ENCODE results near the gene SPAG5. TPM values are rescaled to one million over a fixed set of nuclear protein-coding genes. Genes with fewer than 3 reads are reported as not detected.

Gene SPAG5
- total and polyA plus RNA-seq, 2 experiments from 2014 or later, result 27.0 to 52.7 TPM

DNA sequence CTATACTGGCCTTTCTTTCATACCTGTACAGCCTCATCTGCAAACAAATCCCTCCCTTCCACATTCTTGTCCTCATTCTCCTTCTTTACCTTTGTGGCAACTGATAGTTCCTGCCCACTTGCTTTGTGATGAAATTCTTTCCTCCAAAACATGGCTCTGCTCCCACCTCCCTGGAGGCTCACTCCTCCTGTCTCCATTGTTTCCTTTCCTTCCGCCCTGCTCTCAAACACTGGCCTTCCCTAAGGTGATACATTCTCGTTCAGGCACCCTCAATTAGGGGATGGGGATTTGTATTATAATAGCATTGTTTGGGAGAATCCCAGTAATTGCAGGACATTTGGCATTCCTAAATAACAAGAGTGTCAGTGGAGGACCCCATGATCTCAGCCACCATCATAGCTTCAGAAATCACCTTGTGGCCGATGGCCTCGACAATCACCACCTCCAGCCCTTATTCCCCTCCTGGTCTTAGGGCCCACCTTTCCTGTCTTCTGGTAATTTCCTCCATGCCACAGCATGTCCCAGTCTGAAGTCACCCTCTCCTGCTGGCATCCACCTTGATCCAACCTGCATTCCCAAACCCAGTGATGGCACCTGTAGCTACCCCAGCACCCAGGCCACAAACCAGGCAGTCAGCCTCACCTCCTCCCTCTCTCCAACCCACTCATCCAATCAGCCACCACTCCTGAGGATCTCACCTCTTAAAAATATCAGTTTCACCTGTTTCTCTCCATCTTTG lies 54.3 kb downstream of the SPAG5 start:
- H3K4me1 ChIP-seq (ENCODE audit: low read depth), result no peaks in the 10 kb centered on the region
- no peaks in the 10 kb centered on the region for H3K9me3 ChIP-seq (ENCODE audit: low read depth)
- TF ChIP-seq, protein P1, sequence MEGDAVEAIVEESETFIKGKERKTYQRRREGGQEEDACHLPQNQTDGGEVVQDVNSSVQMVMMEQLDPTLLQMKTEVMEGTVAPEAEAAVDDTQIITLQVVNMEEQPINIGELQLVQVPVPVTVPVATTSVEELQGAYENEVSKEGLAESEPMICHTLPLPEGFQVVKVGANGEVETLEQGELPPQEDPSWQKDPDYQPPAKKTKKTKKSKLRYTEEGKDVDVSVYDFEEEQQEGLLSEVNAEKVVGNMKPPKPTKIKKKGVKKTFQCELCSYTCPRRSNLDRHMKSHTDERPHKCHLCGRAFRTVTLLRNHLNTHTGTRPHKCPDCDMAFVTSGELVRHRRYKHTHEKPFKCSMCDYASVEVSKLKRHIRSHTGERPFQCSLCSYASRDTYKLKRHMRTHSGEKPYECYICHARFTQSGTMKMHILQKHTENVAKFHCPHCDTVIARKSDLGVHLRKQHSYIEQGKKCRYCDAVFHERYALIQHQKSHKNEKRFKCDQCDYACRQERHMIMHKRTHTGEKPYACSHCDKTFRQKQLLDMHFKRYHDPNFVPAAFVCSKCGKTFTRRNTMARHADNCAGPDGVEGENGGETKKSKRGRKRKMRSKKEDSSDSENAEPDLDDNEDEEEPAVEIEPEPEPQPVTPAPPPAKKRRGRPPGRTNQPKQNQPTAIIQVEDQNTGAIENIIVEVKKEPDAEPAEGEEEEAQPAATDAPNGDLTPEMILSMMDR (IDR thresholded peaks at IDR 0.05; ENCODE audit: low read depth, low read length), result no peak
- no peaks in the 10 kb centered on the region for H3K27me3 ChIP-seq
- H3K36me3 ChIP-seq, result peaks cover 9% of the 10 kb centered on the region
- DNase-seq (ENCODE audit: low read depth in 1 of 2, low spot score in 1 of 2), result no peak
- no peak overlapping the region for H3K4me3 ChIP-seq
- no peak overlapping the region for H3K27ac ChIP-seq

DNA sequence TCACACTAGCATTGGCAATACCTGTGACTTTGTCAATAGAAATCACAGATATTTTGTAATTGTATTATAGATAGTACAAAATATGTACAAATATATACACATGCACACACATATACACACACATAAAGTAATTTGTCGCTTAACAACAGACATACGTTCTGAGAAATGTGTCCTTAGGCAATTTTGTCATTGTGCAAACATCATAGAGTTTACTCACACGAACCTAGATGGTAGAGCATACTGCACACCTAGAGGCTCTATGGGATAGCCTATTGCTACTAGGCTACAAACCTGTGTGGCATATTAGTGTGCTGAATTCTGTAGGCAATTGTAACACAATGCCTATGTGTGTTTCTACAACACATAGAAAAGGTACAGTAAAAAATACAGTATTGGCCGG lies 57.4 kb downstream of the SPAG5 start:
- TF ChIP-seq, protein P1 (IDR thresholded peaks at IDR 0.05; ENCODE audit: low read depth, low read length), result no peak
- H3K27me3 ChIP-seq, result no peaks in the 10 kb centered on the region
- H3K4me1 ChIP-seq (ENCODE audit: low read depth), result no peaks in the 10 kb centered on the region
- no peak overlapping the region for H3K27ac ChIP-seq
- DNase-seq (ENCODE audit: low read depth in 1 of 2, low spot score in 1 of 2), result no peak
- H3K36me3 ChIP-seq, result peaks cover 2% of the 10 kb centered on the region
- H3K4me3 ChIP-seq, result no peak overlapping the region
- no peaks in the 10 kb centered on the region for H3K9me3 ChIP-seq (ENCODE audit: low read depth)

DNA sequence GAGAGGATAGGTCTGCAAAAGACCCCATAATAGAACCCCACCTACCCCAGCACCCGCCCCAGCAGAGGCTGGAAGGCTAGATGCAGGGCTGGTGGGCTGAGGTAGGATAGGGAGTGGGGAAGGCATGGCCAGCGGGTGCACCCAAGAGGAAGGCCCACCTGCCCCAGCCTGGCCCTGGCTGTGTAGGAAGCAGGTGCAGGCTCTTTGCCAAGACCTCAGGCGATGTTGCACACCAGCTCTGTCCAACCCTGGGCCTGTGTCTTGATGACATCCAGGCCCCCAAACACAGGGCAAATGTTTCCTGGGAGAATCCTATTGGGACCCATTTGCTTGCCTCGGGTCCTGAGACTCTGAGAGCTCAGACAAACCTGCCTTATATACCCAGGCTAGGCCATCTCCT lies 58.6 kb downstream of the SPAG5 start:
- H3K36me3 ChIP-seq, result no peaks in the 10 kb centered on the region
- no peak overlapping the region for H3K27ac ChIP-seq
- TF ChIP-seq, protein P1 (IDR thresholded peaks at IDR 0.05; ENCODE audit: low read depth, low read length), result no peak
- no peaks in the 10 kb centered on the region for H3K27me3 ChIP-seq
- no peak overlapping the region for H3K4me3 ChIP-seq
- H3K4me1 ChIP-seq (ENCODE audit: low read depth), result no peaks in the 10 kb centered on the region
- DNase-seq (ENCODE audit: low read depth in 1 of 2, low spot score in 1 of 2), result no peak
- H3K9me3 ChIP-seq (ENCODE audit: low read depth), result no peaks in the 10 kb centered on the region

DNA sequence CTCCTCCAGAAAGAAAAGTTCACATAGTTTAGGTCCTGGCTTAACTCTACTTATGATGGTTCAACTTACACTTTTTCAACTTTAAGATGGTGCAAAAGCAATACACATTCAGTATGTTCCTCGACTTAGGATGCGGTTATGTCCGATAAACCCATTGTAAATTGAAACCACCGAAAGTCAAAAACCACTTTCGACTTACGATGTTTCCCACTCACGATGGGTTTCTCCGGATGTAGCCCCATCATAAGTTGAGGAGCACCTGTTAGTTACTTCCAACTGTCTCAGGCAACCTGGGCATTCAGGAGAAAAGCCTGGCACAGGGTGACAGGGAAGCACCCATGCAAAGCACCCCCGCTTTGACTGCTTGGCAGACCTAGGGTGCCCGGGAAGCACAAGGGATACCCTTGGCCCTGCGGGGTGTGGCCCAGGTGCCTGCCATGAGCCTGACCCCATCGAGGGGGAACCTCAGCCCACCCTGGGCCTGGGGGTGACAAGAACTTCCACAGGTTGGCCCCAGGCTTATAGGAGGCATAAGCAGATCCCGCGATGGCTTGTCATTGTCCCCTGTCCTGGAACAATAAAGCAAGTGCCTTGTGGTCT lies 60.4 kb downstream of the SPAG5 start:
- Histone ChIP-seq H3K36me3 (no peaks in the 10 kb centered on the region), H3K27me3 (no peaks in the 10 kb centered on the region), H3K4me1 (ENCODE audit: low read depth) (no peaks in the 10 kb centered on the region), H3K9me3 (ENCODE audit: low read depth) (no peaks in the 10 kb centered on the region), H3K4me3 (no peak overlapping the region), H3K27ac (no peak overlapping the region)
- TF ChIP-seq, protein P1 (IDR thresholded peaks at IDR 0.05; ENCODE audit: low read depth, low read length), result no peak
- no peak for DNase-seq (ENCODE audit: low read depth in 1 of 2, low spot score in 1 of 2)

DNA sequence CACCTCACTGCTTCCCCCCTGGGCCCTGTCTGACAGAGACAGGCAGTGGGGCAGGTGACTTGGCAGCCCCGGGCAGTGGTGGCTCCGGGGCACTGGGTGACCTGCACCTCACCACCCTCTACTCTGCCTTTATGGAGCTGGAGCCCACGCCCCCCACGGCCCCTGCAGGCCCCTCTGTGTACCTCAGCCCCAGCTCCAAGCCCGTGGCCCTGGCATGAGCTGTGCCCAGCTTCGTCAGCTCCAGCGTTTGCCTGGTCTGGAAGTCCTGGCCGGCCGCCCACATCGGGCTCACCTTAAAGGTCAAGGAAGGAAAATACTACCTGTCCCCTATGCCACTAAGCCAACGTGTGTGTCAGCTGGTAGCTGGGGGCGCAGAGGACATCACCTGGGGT lies 61.6 kb downstream of the SPAG5 start:
- H3K4me1 ChIP-seq (ENCODE audit: low read depth), result no peaks in the 10 kb centered on the region
- H3K27ac ChIP-seq, result no peak overlapping the region
- H3K4me3 ChIP-seq, result no peak overlapping the region
- no peaks in the 10 kb centered on the region for H3K36me3 ChIP-seq
- TF ChIP-seq, protein P1 (IDR thresholded peaks at IDR 0.05; ENCODE audit: low read depth, low read length), result no peak
- no peaks in the 10 kb centered on the region for H3K27me3 ChIP-seq
- no peaks in the 10 kb centered on the region for H3K9me3 ChIP-seq (ENCODE audit: low read depth)
- no peak for DNase-seq (ENCODE audit: low read depth in 1 of 2, low spot score in 1 of 2)
